K562 (cell line): ENCODE results near the gene RHBDD1.

ENCODE experiments used
- BRF1 ChIP-seq: IDR thresholded peaks from 3 replicates; pipeline ENCODE4 v1.6.1; 2011; ENCODE audit warnings: borderline replicate concordance, mild to moderate bottlenecking; ENCODE audit not compliant: insufficient read length; ENCODE audit errors: extremely low read depth
- CC2D1A ChIP-seq: fragments of 450-650 bp; IDR thresholded peaks from 2 replicates; pipeline ENCODE4 v1.6.1; 2017; ENCODE audit warnings: mild to moderate bottlenecking
- CTCF ChIP-seq, 3 experiments: IDR thresholded peaks in 2 of 3; conservative IDR thresholded peaks in 1 of 3; 2 replicates each; pipeline ENCODE4 v1.5.1; 2011 to 2012; ENCODE audit warnings: low read length in 3 of 3, mild to moderate bottlenecking in 3 of 3, control low read depth in 2 of 3, improper control_type of control experiment in 1 of 3, inconsistent platforms in 1 of 3, low read depth in 1 of 3, mixed read lengths in 1 of 3, moderate library complexity in 1 of 3; ENCODE audit not compliant: insufficient read depth in 2 of 3
- FOXO4 ChIP-seq: fragments of 450-650 bp; formaldehyde crosslinking; IDR thresholded peaks from 2 replicates; pipeline ENCODE4 v1.4.0; 2020; ENCODE audit warnings: mild to moderate bottlenecking, moderate library complexity
- POLR2A ChIP-seq: fragments of 450-650 bp; conservative IDR thresholded peaks from 2 replicates; pipeline ENCODE4 v1.6.1; 2016
- SPI1 ChIP-seq: IDR thresholded peaks from 2 replicates; pipeline ENCODE4 v1.6.1; 2011; ENCODE audit warnings: low read depth, low read length, control low read depth, borderline replicate concordance
- SRSF1 ChIP-seq: fragments of 200-400 bp; formaldehyde crosslinking; IDR thresholded peaks from 2 replicates; pipeline ENCODE4 v1.6.1; 2017; ENCODE audit warnings: mild to moderate bottlenecking, low read depth, low read length, moderate library complexity
- ZNF121 ChIP-seq: sonication (generic); formaldehyde crosslinking; conservative IDR thresholded peaks from 2 replicates; pipeline ENCODE4 v1.8.0; 2022; ENCODE audit warnings: missing genetic modification reagents
- ZNF124 ChIP-seq: sonication (generic); formaldehyde crosslinking; IDR thresholded peaks from 2 replicates; pipeline ENCODE4 v1.8.1; 2022; ENCODE audit warnings: missing genetic modification reagents
- ZNF324 ChIP-seq: fragments of 250-450 bp; sonication (Bioruptor Pico); IDR thresholded peaks from 2 replicates; pipeline ENCODE4 v1.4.0; 2020; ENCODE audit warnings: mild to moderate bottlenecking

GRCh38 chr2:226836548-226836885, 663 bp downstream of the RHBDD1 start:
- no peak for TF ChIP-seq FOXO4 (CRISPR knock-in tag)
- no peak for TF ChIP-seq SPI1
- TF ChIP-seq ZNF121 (CRISPR knock-in tag): no peak
- TF ChIP-seq ZNF324 (CRISPR knock-in tag): no peak
- TF ChIP-seq CTCF (IDR thresholded peaks at IDR 0.05 in 2 of 3, conservative IDR thresholded peaks at IDR 0.05 in 1 of 3; ENCODE audit: insufficient read depth in 2 of 3, low read depth in 1 of 3, low read length in 3 of 3): no peak
- no peak for TF ChIP-seq ZNF124
- no peak for TF ChIP-seq BRF1
- no peak for TF ChIP-seq CC2D1A
- TF ChIP-seq POLR2A: no peak
- TF ChIP-seq SRSF1: no peak
